Ascending aorta (tissue), 2 donors: ENCODE results near the gene FAM135A. TPM values are rescaled to one million over a fixed set of nuclear protein-coding genes. Genes with fewer than 3 reads are reported as not detected.
"Not testable (repeated sequence)": the region's sequence is repeated elsewhere in the genome, so short reads cannot be mapped to it uniquely, and the experiment has no call there.

Experiments
- DNase-seq, 2 donors: peaks; one replicate each; pipeline ENCODE4 v3.0.0-alpha.2; 2019; ENCODE audit warnings: low spot score in 2 of 2
- H3K27ac ChIP-seq, 2 donors: fragments of 200-600 bp; sonication (generic); one replicate each; pipeline ENCODE4 v1.5.1; 2016 to 2017; ENCODE audit warnings: mild to moderate bottlenecking in 1 of 2
- H3K27me3 ChIP-seq: fragments of 200-600 bp; sonication (generic); one replicate; pipeline ENCODE4 v1.5.1; 2017
- H3K36me3 ChIP-seq, 2 donors: fragments of 200-600 bp; sonication (generic); one replicate each; pipeline ENCODE4 v1.5.1; 2016
- H3K4me1 ChIP-seq, 2 donors: fragments of 200-600 bp; sonication (generic); one replicate each; pipeline ENCODE4 v1.5.1; 2016 to 2017; ENCODE audit warnings: mild to moderate bottlenecking in 1 of 2
- H3K4me3 ChIP-seq, 2 donors: fragments of 200-600 bp; sonication (generic); one replicate each; pipeline ENCODE4 v1.5.1; 2016 to 2017; ENCODE audit warnings: mild to moderate bottlenecking in 1 of 2
- H3K9me3 ChIP-seq, 2 donors: fragments of 200-600 bp; sonication (generic); one replicate each; pipeline ENCODE4 v1.5.1; 2016
- CTCF ChIP-seq, 3 experiments: fragments of 200-600 bp in 2 of 3; fragments of 450-650 bp in 1 of 3; sonication (generic) in 2 of 3; IDR thresholded peaks; one replicate each; pipeline ENCODE4 v1.5.1; 2016 to 2019; ENCODE audit warnings: antibody characterized with exemption in 3 of 3, mild to moderate bottlenecking in 1 of 3, moderate library complexity in 1 of 3
- intact Hi-C: fragments of 100-400 bp; cut with DNase I; formaldehyde crosslinking; loops from one replicate; pipeline ENCODE4 v1.15.1; 2023
- total RNA-seq: library from RNA; depleted of rRNA; stranded (reverse); fragments of >200 nt; gene quantifications from one replicate; pipeline ENCODE4 v1.1.0, GENCODE V29; 2016

Gene FAM135A
- total RNA-seq, 1 donor from 2014 or later, result 10.7 TPM

DNA sequence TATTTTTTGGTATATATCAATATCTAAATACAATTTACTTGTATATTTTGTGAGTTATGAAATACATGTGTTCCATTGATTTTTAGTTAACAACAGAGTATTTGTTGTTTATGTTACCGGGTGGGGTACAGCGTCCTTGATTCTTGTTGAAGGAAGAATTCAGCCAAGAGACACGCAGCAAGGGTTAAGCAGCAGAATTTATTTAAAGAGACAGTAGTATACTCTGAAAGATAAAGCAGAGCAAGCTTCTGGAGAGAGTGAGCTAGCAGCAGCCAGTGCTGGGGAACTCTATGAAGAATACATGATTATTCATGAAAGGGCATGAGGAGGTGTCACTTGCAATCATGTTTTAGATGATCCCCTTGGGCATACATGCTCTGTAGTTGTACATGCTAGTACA is 76.1 kb downstream of the FAM135A start:
- Histone ChIP-seq H3K9me3 (no peaks in the 10 kb centered on the region), H3K27me3 (no peaks in the 10 kb centered on the region), H3K36me3 (peaks cover 0 to 5% of the 10 kb centered on the region in 2 donors), H3K4me3 (no peak overlapping the region), H3K4me1 (no peaks in the 10 kb centered on the region), H3K27ac (no peak overlapping the region)
- no peak for DNase-seq
- intact Hi-C loops, result no loop called here
- TF ChIP-seq CTCF (IDR thresholded peaks at IDR 0.05), result no peak

GRCh38 chr6:70494833-70495232 is 81.5 kb downstream of the FAM135A start:
- H3K27ac ChIP-seq, result no peak overlapping the region
- no peak for TF ChIP-seq CTCF (IDR thresholded peaks at IDR 0.05)
- DNase-seq, result no peak
- no peak overlapping the region for H3K4me3 ChIP-seq
- H3K9me3 ChIP-seq, result peaks cover 0 to 22% of the 10 kb centered on the region in 2 donors
- H3K4me1 ChIP-seq, result no peaks in the 10 kb centered on the region
- no peaks in the 10 kb centered on the region for H3K27me3 ChIP-seq
- H3K36me3 ChIP-seq, result peaks cover 0 to 14% of the 10 kb centered on the region in 2 donors
- intact Hi-C loops, result no loop called here

DNA sequence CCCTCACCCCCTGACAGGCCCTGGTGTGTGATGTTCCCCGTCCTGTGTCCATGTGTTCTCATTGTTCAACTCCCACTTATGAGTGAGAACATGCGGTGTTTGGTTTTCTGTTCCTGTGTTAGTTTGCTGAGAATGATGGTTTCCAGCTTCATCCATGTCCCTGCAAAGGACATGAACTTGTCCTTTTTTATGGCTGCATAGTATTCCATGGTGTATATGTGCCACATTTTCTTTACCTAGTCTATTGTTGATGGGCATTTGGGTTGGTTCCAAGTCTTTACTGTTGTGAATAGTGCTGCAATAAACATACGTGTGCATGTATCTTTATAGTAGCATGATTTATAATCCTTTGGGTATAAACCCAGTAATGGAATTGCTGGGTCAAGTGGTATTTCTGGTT is 82.5 kb downstream of the FAM135A start:
- H3K27me3 ChIP-seq, H3K4me1 ChIP-seq, H3K27ac ChIP-seq, H3K4me3 ChIP-seq, intact Hi-C loops, DNase-seq: not testable (repeated sequence)
- peaks cover 0 to 19% of the 10 kb centered on the region in 2 donors for H3K36me3 ChIP-seq
- H3K9me3 ChIP-seq, result peaks cover 0 to 22% of the 10 kb centered on the region in 2 donors

DNA sequence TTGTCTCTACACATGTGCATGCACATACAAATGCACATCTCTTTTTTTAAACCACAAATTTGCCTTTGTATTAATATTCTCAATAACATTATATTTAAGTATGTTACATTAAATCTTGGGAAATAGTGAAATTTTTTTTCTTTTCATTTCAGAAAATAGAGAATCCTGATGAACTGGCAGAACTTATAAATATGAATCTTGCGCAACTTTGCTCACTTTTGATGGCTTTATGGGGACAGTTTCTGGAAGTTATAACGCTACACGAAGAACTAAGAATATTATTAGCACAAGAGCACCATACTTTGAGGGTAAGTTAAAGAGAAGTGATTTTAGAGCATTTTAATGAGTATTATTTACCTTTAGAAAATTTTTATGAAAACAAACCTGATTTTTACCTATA is 89.2 kb downstream of the FAM135A start:
- no peak overlapping the region for H3K4me3 ChIP-seq
- H3K4me1 ChIP-seq, result no peaks in the 10 kb centered on the region
- H3K27ac ChIP-seq, result no peak overlapping the region
- peaks cover 0 to 31% of the 10 kb centered on the region in 2 donors for H3K9me3 ChIP-seq
- no peak for TF ChIP-seq CTCF (IDR thresholded peaks at IDR 0.05)
- DNase-seq, result no peak
- H3K36me3 ChIP-seq, result peaks cover 17 to 37% of the 10 kb centered on the region in 2 donors
- H3K27me3 ChIP-seq, result no peaks in the 10 kb centered on the region
- intact Hi-C loops, result no loop called here

- no peak for DNase-seq
- Histone ChIP-seq H3K27ac (no peak overlapping the region), H3K27me3 (no peaks in the 10 kb centered on the region), H3K4me3 (no peak overlapping the region), H3K36me3 (peaks cover 17 to 37% of the 10 kb centered on the region in 2 donors), H3K4me1 (no peaks in the 10 kb centered on the region), H3K9me3 (peaks cover 0 to 17% of the 10 kb centered on the region in 2 donors)
- intact Hi-C loops, result no loop called here
- no peak for TF ChIP-seq CTCF (IDR thresholded peaks at IDR 0.05)
Observed at GRCh38 chr6:70503813-70504465, 90.6 kb downstream of the FAM135A start.

- Histone ChIP-seq H3K36me3 (peaks cover 17 to 23% of the 10 kb centered on the region in 2 donors), H3K27me3 (no peaks in the 10 kb centered on the region), H3K4me1 (no peaks in the 10 kb centered on the region), H3K4me3 (no peak overlapping the region), H3K9me3 (peaks cover 0 to 9% of the 10 kb centered on the region in 2 donors), H3K27ac (no peak overlapping the region)
- DNase-seq, result no peak
- TF ChIP-seq CTCF (IDR thresholded peaks at IDR 0.05), result no peak
- intact Hi-C loops, result no loop called here
Observed at GRCh38 chr6:70506321-70506720, 93.0 kb downstream of the FAM135A start.
